Measurements from ENCODE around the gene MTRF1.

DNA sequence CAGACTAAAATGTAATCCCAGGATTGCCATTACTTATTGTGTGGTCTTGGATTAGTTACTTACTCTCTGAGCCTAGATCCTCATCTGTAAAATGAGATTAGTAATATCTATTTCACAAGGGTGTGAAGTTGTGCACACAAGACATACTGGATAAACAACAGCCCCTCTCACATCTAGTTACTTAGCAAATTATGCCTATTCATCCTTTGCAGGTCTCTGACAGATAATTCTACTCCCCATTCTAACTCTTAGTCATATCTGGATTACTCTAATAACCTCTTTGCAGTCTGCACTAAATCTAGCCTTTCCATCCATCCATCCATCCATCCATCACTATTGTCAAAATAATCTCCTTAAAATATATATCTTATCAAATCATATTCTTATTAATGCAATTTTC lies 12.4 kb downstream of the MTRF1 start:
- TF ChIP-seq, protein P1, sequence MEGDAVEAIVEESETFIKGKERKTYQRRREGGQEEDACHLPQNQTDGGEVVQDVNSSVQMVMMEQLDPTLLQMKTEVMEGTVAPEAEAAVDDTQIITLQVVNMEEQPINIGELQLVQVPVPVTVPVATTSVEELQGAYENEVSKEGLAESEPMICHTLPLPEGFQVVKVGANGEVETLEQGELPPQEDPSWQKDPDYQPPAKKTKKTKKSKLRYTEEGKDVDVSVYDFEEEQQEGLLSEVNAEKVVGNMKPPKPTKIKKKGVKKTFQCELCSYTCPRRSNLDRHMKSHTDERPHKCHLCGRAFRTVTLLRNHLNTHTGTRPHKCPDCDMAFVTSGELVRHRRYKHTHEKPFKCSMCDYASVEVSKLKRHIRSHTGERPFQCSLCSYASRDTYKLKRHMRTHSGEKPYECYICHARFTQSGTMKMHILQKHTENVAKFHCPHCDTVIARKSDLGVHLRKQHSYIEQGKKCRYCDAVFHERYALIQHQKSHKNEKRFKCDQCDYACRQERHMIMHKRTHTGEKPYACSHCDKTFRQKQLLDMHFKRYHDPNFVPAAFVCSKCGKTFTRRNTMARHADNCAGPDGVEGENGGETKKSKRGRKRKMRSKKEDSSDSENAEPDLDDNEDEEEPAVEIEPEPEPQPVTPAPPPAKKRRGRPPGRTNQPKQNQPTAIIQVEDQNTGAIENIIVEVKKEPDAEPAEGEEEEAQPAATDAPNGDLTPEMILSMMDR (IDR thresholded peaks at IDR 0.05; ENCODE audit: low read depth, low read length) = no peak
- TF ChIP-seq POLR2A (IDR thresholded peaks at IDR 0.05; ENCODE audit: extremely low read depth, insufficient read length) = no peak
- TF ChIP-seq, protein P2, sequence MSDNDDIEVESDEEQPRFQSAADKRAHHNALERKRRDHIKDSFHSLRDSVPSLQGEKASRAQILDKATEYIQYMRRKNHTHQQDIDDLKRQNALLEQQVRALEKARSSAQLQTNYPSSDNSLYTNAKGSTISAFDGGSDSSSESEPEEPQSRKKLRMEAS (IDR thresholded peaks at IDR 0.05; ENCODE audit: low read depth, low read length) = no peak

All from NB4 (cell line).